Stimulated activated CD8-positive, alpha-beta memory T cell treated with anti-CD3 and anti-CD28 coated beads, Interleukin-12 subunit alpha, Interleukin-12 subunit beta, amount 100 ng/mL, for 24 hours (primary cell): ENCODE data around the gene C11orf97.
"Not testable (repeated sequence)": the region's sequence is repeated elsewhere in the genome, so short reads cannot be mapped to it uniquely, and the experiment has no call there.

Experiments
- DNase-seq: peaks from one replicate; pipeline ENCODE4 v3.0.0-alpha.2; 2020; ENCODE audit errors: extremely low read depth

The C11orf97 gene, protein sequence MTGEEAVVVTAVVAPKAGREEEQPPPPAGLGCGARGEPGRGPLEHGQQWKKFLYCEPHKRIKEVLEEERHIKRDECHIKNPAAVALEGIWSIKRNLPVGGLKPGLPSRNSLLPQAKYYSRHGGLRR

DNA sequence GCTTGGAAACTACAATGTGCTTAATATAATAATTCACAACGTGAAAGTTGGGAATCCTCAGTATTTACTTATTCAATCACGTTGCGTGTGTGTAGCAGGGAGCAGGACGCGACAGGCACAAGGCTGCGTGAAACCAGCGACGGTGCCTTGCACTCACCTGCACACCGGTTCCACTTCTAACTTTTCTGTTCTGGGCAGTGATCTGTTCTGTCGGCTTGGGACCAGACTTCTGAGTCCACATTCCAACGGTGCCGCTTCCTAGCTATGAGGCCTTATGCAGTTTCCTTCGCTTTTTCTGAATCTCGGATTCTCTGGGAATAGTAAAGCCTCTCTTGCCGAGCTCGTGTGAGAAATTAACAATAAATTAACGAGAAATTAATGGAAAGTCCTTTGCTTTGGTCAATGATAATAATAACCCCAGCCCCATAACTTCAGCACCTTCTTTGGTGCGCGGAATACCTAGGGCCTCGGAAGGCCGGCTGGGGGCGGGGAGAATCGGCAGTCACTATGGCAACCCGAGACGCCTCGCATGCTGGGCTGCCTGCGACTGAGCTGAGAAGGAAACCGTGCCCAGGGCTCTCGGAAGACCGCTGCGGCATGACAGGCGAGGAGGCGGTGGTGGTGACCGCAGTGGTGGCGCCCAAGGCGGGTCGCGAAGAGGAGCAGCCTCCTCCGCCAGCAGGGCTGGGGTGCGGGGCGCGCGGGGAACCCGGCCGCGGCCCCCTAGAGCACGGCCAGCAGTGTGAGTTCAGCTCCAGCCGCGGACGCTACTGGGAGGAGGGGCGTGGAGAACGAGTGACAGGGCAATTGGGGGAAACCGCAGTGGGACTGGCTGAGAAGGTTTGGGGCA lies at the start of gene C11orf97:
C11orf97 (plus strand) TSS at position 530 of the 850 bp plus-strand sequence; CDS start at position 598, 68 bp downstream.
- DNase-seq: no peak

DNA sequence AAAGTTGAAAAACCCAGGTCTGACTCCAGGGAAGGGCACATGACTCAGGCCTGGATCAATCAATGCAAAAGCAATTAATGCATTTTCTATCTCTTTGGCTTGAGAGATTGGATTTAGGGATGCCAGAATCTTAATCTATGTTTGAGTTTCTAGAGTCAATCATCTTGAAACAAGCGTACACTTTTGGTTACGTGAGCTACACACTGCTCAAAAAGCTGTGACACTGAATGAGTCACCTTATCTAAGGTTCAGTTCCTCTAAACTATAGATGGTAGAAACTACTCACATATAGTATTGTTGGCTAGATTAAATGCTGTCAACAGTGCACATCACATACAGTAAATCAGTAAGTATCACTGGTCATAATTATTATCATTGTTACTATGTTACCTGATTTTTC lies 42.8 kb upstream of the C11orf97 start:
- DNase-seq: no peak

DNA sequence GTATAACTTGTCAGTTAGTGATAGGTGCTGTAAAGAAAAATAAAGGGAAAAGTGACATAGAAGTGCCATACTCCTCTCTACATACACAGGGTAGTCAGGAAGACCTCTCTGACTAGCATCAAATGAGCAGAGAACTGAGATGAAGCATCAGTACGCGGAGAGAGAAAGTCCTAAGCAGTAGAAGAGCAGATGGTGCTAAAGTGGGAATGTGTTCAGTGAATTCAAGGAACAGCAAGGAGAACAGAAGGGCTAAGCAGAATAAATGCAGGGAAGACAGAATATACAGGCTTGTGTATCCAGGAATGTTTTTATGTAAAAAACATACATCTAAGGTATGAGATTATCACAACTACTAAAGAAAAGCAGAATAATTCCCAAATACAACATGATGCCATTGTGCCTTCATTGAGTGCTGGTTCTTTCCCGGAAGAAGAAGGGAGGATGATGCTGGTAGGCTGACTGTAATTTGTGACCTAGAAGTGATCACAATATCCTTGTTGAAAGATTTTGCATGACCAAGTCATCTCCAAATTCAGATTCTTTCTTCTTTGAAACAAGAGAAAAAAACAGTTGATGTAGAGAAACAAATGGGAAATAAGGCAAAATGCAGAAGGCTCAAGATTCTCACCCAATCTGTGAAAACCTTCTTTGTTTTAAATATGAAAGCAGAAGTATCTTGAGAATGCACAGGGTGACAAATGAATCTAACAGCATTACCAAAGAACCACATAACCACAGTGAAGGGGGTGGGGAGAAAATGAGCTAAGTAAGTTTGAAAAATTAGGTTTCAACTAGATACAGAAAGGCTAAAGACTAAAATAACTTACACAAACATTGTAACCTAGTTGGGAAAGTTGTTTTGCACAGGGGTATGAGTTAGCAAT lies 39.1 kb upstream of the C11orf97 start:
- DNase-seq: no peak

DNA sequence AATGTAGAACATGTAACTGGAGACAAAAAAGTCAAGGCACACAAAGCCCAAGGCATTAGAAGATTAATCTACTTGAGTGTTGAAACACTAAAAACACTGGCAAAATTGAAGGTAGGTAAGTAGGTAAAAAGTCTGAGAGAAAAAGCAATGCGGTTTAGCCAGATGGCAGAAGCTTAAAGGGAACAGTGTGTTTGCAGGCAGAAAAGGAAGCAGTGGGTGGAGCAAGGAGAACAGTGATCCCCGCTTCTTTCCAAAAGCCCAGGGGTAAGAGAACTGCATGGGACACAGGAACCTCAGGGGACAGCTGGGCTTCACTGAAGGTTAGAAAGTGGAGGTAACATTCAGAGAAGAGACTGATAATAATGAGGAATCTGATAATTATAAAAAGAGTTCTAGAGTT lies 34.6 kb upstream of the C11orf97 start:
- no peak for DNase-seq

DNA sequence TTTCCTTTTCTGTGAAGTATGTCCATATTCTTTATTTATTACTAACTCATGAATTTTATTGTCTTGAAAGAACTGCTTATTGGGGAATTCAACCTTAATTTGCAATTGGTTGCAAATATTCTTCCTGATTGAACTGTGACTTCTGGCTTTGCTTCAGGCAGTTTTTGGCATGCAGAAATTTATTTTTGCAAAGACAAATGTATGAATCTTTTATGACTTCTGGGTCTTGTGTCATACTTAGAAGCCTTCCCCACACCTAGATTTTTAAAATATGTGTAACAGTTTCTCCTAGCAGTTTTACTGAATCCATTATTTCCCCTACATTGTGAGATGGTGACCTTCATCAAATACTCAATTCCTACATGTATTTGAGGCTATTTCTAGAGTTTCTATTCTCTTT lies 30.9 kb upstream of the C11orf97 start:
- DNase-seq: no peak

DNA sequence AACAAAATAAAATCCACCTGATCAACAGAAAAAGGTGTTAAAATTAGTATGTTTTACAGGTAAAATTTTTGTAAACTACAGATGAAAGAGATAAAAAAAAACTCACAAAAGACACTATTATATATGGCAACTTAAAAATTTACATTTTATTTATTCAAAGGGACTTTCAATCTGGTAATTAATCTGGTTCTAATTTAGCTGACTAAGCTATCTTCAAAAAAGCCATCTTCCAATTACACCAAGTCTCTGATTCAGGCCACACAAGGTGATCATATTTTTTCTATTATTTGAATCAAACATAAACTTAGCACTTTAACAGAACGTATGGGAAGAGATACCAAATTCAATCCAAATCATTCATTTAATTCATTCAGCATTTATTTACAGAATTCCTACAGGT lies 26.2 kb upstream of the C11orf97 start:
- DNase-seq: no peak

DNA sequence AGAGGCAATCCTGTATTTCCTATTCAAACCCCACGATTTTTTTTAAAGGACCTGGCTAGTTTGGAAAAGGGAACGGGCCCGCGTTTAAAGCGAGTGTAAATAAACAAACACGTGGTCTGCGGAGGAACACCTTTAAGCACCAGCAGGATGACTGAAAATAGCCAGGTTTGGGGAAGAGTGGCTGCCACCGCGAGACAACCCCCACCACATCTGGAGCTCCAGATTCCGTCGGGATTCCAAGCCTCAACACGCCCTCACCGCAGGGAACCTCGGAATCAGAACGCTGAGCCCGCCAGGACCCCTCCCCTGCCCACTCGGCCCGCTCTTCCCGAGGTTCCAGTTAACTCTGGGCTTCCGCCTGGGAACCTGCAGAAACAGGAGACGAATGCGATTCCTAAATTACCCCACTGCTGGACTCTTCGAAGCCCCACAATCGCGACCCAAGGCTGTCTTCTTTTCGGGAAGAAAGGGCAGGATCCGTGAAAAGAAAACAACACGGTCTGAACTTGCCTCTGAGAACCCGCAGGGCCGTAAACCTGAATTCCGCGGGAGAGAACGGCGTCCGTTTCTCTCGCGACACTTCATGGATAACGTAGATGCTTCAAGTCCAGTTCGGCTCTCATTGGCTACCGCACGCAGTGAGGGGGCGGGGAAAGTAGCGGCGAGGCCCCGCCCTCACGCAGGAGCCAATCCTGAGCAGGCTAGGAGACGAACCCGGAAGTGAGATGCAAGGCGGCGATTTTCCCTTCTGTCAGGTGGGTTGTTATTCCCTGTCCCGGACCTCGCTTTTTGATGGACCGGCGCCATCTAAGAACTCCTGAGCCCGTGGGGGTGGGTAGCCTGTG lies 18.8 kb upstream of the C11orf97 start, which contains the start of the genes ANKRD49 and MRE11:
ANKRD49 (plus strand) TSS at position 704 of the 845 bp plus-strand sequence. CDS start 2,710 bp downstream, outside the sequence.
MRE11 (minus strand) TSS at position 564 of the 845 bp plus-strand sequence. CDS start 1,043 bp downstream, outside the sequence.
- DNase-seq: peak; percentile 86

DNA sequence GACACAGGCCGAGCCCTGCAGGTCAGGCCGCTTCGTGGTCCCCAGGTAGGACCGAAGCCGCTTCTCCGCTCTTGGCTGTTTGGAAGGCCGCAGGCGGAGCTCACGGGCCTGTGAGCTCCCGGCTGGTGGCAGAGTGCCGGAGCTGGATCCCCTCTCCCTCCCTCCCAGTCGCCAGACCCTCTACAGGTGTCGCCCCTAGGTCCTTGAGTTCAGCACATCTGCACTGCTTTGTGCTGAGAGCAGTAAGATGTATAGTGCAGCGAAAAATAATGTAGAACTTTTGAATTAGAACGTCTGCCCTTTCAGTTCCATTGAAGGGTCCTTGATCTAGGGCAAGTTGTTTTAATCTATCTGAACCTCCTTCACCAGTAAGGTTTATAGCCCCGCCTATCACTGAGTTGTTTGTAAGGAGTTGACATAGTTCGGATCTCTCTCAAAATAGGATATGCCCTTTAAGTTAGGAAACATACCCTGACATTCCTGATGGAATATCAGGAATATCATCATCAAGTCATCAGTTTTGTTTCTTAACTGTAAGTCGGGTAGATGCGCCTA lies 18.1 kb upstream of the C11orf97 start:
- DNase-seq: no peak

DNA sequence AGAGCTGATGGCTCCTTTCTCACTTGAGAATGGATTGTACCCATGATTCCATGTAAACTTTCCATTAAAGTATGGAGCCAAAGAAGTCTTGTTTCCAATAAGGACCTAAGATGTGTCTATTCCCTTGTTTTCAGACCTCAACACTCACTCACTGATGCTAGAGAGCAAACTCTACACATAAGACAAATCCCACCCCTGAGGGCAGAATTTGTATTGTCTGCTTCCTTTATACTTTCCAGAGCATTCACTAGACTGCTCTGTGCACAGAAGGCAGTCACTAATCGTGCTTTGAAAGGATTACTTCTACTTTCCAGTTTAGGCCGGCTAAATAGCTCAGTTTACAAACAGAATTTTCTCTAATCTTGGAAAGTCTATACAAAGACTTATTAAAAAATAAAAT lies 12.1 kb upstream of the C11orf97 start:
- DNase-seq: no peak

DNA sequence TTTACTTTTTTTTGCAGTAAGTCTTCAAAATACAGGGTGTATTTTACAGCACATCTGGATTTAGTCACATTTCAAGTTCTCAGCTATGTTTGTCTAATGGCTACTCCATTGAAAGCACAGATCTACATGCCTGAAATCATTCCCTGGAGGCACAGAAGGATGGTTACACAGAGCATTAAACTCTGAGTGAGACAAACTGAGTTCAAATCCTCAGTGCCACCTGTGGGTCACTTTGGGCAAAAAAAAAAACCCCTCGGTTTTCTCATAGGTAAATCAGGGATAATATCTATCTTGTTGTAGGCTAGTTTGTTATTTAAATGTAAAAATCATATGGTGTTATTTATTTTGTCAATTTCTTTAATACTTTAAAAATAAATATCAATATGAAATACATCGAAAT lies 10.7 kb upstream of the C11orf97 start:
- DNase-seq: no peak

DNA sequence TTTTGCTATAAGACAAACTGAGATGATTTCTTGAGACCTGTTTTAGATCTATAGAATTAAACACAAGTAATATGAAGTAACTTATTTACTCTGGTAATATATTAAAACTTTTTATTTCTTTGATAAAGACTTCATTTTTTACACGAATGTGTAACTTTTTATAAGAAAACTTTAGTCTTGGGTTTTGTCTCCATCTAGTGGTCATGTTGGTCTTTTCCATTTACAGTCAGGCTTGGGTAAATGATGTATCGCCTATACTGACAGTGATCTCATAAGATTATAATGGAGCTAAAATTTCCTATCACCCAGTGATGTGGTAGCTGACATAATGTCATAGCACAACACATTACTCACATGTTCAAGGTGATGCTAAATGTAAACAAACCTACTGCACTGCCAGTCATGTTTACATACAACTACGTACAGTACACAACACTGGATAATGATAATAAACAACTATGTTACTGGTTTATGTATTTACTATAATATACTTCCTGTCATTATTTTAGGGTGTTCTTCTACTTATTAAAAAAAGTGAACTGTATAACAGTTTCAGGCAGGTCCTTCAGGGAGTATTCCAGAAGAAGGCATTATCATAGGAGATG lies 7.5 kb upstream of the C11orf97 start:
- no peak for DNase-seq

DNA sequence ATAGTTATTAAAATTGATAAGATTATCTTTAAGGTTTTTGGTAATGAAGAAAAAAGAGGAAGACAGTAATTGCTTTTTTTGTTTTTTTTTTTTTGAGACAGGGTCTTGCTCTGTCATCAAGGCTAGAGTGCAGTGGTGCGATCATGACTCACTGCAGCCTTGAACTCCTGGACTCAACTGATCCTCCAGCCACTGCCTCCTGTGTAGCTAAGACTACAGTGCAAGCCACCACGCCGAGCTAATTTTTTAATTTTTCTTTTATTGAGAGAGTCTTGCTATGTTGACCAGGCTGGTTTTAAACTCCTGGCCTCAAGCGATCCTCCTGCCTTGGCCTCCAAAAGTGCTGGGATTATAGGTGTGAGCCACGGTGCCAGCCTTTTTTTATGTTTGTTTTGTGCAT lies 5.7 kb upstream of the C11orf97 start:
- not testable (repeated sequence) for DNase-seq

DNA sequence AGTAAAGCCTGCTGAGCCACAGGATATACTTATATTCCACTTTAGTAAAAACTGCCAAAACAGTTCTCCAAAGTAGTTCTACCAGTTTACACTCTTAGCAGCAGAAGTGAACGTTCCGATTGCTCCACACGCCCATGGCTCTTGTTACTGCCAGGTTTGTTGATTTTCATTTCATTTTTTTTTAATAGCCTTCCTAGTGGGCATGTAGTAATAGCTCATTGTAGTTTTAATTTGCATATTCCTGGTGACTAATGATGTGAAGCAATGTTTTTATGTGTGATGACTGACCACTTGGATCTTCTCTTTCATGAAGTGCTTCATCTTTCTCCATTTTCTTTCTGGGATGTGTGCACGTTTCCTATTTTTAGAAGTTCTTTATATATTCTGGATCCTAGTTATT lies 4.8 kb upstream of the C11orf97 start:
- DNase-seq: no peak

DNA sequence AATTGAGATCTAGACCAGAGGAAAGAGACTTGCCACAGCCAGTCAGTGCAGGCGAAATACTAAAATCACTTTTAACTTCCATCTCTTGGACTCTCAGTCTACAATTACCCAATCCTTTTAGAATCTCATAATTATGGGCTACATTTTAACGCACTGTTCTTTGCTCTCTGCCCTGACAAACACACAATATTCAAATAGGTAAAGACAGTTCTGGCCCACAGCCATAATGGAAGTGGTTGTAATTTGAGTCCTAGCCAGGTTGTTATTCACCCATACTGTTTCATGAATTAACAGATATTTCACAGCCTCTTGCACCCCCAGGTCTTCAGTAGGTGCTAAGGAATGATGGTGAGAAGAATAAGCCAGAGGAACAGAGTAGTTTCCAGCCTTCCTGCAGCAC lies 830 bp downstream of the C11orf97 start:
- no peak for DNase-seq

DNA sequence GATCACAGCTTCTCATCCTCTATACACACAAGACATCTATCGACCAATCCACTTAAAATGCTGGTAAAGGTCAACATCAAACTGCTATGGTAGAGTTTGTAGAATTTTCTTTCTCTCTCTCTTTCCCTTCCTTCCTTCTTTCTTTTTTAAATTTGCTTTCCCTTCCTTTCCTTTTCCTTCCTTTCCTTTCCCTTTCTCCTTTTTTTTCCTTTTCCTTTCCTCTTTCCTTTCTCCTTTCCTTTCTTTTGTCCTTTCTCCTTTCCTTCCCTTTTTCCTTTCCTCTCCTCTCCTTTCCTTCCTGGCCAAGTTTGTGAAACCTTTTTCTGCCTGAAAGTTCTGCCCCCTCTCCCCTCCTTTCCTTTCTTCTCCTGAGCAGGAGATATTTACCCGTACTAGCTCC lies 3.1 kb downstream of the C11orf97 start:
- no peak for DNase-seq

DNA sequence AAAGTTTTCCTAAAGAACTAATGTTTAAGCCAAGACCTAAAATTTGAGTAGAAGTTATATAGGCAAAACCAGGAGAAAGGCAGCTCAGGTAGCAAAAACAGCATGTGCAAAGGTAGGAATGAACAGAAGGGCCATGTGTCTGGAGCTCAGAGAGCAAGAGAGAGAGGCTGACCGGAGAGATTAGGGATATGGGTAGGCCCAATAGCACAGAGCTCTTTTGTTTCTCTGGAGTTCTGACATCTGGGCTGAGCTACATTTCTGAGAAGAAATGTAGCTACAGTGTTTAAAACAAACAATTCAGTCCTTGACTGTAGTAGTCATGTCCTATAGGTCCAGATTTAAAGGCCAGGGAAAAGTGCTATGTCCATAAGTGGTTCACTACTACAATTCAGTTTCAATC lies 4.5 kb downstream of the C11orf97 start:
- DNase-seq: no peak

DNA sequence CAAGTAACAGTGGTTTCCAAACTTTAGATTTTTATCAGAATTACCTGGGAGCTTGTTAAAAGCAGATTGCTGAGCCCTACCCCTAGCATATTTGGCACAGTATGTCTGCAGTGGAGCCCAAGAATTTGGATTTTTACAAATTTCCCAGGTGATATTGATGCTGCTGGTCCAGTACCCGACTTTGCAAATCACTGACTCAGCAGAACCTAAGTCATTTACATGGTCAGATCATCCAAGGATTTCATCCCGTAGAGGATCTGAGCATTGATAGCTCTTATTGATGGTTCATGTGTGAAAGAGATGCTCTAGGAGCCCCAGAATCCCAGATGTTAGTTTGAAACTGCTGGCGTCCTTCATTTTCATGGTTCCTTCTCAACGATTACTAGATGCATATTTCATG lies 6.0 kb downstream of the C11orf97 start:
- DNase-seq: no peak

DNA sequence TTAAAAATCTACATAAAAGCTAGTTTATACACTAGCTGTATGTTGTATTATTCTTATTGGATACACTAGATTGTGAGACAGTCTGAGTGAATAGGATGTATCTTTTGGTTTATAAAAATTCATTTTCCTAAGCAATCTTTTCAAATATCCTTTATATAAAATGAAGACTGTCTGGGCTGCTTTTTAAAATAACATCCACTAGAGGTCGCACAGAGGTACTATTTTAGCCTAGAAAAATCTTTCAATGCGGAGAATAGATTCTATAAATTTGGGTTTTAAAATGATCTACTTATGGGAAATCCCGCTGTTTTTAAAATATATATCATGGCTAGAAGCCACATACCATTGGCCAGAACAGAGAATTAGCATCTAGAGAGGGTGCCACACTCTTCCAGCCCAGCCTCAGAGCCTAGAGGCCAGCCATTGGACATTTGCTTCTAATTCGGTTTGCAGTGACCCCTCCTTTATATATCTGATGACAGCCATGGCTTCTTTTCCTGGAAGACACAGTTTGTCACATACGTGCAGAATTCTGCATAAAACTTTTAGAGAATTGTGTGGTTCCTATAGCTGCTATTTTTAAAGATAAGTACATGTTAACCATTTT lies 7.3 kb downstream of the C11orf97 start:
- no peak for DNase-seq

DNA sequence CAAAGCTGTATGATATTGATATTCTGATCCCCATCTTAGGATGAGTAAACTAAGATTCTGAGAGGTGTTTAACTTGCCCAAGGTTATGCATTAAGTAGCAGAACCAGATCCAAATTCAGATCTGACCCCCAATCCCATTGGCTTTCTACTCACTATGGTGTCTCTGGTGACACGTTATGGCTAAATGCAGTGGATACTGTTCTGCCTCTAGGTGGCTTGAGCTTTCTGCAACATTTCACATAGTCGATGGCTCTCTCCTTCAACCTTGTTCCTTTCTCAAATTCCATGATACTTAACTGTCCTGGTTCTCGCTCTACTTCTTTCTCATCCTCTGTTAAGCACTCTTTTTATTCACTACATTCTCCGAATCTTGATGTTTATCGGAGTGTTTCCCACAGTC lies 9.4 kb downstream of the C11orf97 start:
- DNase-seq: no peak

DNA sequence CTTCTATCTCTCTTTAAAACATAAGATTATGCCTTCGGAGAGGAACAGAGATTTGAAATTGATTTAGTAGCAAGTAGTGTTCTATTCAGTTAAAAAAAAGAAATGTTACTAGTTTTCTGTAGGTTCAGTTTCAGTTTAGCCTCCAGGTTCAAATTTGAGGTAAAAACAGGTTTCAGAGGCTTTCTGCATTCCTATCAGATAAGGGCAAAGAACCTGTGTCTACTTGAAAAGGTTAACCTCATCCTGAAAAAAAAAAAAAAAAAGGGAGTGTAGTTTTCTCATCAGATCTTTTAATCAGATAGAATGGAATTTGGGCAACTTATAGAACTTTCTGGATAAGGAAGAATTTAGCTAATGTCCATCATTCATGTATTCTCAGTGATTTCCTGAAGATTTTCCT lies 12.1 kb downstream of the C11orf97 start:
- no peak for DNase-seq
